Measurements from ENCODE around the gene P2RY1.

The P2RY1 gene

DNA sequence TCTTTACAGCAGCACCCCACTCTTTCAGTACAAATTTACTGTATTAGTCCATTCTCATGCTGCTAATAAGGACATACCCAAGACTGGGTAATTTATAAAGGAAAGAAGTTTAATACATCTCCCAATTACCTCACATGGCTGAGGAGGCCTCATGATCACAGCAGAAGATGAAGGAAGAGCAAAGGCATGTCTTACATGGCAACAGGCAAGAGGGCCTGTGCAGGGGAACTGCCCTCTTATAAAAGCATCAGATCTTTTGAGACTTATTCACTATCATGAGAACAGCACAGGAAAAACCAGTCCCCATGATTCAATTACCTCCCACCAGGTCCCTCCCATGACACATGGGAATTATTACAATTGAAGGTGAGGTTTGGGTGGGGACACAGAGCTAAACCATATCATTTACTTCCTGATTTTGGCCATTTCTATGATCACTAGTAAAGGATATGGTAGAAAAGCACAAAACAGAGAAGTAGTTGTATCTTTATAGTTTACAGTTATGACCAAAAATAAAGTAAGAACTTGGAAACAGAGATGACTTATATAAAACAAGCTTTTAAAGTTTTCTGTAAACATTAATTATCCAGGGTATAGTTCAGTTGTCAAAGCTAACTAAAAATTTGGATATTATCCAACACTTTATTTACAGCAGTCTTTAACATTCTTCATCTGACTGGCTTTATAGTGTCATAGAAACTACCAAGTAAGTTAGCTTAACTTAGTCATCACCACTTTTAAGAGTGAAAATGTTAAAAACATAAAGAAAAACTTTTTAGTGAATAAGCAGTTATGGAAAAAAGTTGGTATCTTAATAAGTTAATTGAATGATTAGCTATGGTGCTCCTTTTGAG lies 40.2 kb downstream of the P2RY1 start:
- DNase-seq, result no peak
- Histone ChIP-seq H3K27ac (ENCODE audit: insufficient read depth in 1 of 2, low read depth in 1 of 2, low read length in 2 of 2, poor library complexity in 1 of 2, severe bottlenecking in 2 of 2) (no peak overlapping the region), H3K4me1 (ENCODE audit: control extremely low read depth in 1 of 4, control insufficient read depth in 4 of 4, insufficient read depth in 4 of 4, low read length in 3 of 4) (no peaks in the 10 kb centered on the region), H3K36me3 (ENCODE audit: control insufficient read depth in 4 of 4, insufficient read depth in 4 of 4, low read length in 3 of 4) (no peaks in the 10 kb centered on the region), H3K4me3 (ENCODE audit: control insufficient read depth in 1 of 7, extremely low read depth in 1 of 7, insufficient read depth in 4 of 7, low read depth in 2 of 7, low read length in 6 of 7) (no peak overlapping the region), H3K9me3 (ENCODE audit: control extremely low read depth in 1 of 5, control insufficient read depth in 4 of 5, insufficient read depth in 2 of 5, low read depth in 1 of 5, low read length in 4 of 5) (peaks cover 0 to 13% (median 3%) of the 10 kb centered on the region in 5 experiments), H3K27me3 (replicated peaks in 2 of 5; ENCODE audit: control insufficient read depth in 4 of 5, insufficient read depth in 5 of 5, low read length in 4 of 5) (no peaks in the 10 kb centered on the region)
- ChIA-PET CTCF (no interaction called here), POLR2A (interaction anchor here (0.6 kb wide), 1 partner anchor 41 kb away, joined by 3 read pairs; no protein-coding TSS in a partner anchor)

DNA sequence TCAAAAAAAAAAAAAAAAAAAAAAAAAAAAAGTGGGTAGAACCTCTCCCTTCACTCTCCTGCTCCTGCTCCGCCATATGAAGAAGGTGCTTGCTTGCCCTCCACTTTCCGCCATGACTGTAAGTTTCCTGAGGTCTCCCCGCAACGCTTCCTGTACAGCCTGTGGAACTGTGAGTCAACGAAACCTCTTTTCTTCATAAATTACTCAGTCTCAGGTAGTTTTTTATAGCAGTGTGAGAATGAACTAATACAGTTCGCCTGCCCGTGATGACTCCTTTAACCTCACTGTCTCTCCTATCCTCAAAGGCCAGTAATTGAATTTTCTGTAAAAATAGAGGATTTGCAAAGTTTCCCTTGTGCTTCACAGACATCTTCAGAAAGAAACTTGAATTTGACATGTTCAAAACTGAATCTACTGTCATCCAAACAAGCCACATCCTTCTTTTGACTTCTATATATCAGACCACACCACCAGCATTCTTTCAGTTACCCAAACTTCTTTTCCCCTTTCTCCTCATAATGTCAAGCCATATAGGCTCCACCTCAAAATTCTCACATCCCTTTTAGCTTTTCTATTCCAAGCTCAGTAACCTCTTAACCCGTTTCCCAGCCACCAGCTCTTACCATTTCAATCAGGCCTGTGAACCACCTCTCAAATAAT lies 44.3 kb downstream of the P2RY1 start:
- Histone ChIP-seq H3K36me3 (ENCODE audit: control insufficient read depth in 4 of 4, insufficient read depth in 4 of 4, low read length in 3 of 4) (no peaks in the 10 kb centered on the region), H3K4me3 (ENCODE audit: control insufficient read depth in 1 of 7, extremely low read depth in 1 of 7, insufficient read depth in 4 of 7, low read depth in 2 of 7, low read length in 6 of 7) (no peak overlapping the region), H3K4me1 (ENCODE audit: control extremely low read depth in 1 of 4, control insufficient read depth in 4 of 4, insufficient read depth in 4 of 4, low read length in 3 of 4) (no peaks in the 10 kb centered on the region), H3K27me3 (replicated peaks in 2 of 5; ENCODE audit: control insufficient read depth in 4 of 5, insufficient read depth in 5 of 5, low read length in 4 of 5) (no peaks in the 10 kb centered on the region), H3K9me3 (ENCODE audit: control extremely low read depth in 1 of 5, control insufficient read depth in 4 of 5, insufficient read depth in 2 of 5, low read depth in 1 of 5, low read length in 4 of 5) (peaks cover 0 to 7% (median 1%) of the 10 kb centered on the region in 5 experiments), H3K27ac (ENCODE audit: insufficient read depth in 1 of 2, low read depth in 1 of 2, low read length in 2 of 2, poor library complexity in 1 of 2, severe bottlenecking in 2 of 2) (no peak overlapping the region)
- 98% methylated on average over 3 of the region's 8 CpGs for WGBS (ENCODE audit: insufficient coverage)
- no peak for DNase-seq
- POLR2A ChIA-PET, result no interaction called here
- CTCF ChIA-PET, result no interaction called here

DNA sequence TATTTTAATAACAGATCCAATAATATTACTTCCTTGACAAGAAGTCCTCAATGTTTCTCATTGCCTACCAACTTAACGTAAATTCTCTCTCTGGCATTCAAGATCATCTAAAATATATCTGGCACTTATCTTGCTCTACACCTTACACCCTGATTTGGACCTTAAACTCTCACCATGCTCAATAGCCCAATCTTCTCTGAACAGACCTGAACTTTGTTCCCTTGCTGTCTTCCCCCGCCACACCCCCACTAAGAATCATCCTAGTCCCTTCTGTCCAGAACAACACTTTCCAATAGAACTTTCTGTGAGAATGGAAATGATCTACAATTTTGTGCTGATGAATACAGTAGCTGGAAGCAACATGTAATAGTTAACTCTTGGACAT lies 44.9 kb downstream of the P2RY1 start:
- 100% methylated on average over 1 of the region's 2 CpGs for WGBS (ENCODE audit: insufficient coverage)
- DNase-seq, result no peak
- no peak overlapping the region for H3K27ac ChIP-seq (ENCODE audit: insufficient read depth in 1 of 2, low read depth in 1 of 2, low read length in 2 of 2, poor library complexity in 1 of 2, severe bottlenecking in 2 of 2)
- no peak overlapping the region for H3K4me3 ChIP-seq (ENCODE audit: control insufficient read depth in 1 of 7, extremely low read depth in 1 of 7, insufficient read depth in 4 of 7, low read depth in 2 of 7, low read length in 6 of 7)
- peaks cover 0 to under 1% (median 0%) of the 10 kb centered on the region in 4 experiments for H3K4me1 ChIP-seq (ENCODE audit: control extremely low read depth in 1 of 4, control insufficient read depth in 4 of 4, insufficient read depth in 4 of 4, low read length in 3 of 4)
- H3K9me3 ChIP-seq (ENCODE audit: control extremely low read depth in 1 of 5, control insufficient read depth in 4 of 5, insufficient read depth in 2 of 5, low read depth in 1 of 5, low read length in 4 of 5), result peaks cover 0 to 3% (median 0%) of the 10 kb centered on the region in 5 experiments
- H3K27me3 ChIP-seq (replicated peaks in 2 of 5; ENCODE audit: control insufficient read depth in 4 of 5, insufficient read depth in 5 of 5, low read length in 4 of 5), result no peaks in the 10 kb centered on the region
- POLR2A ChIA-PET, result no interaction called here
- CTCF ChIA-PET, result no interaction called here
- H3K36me3 ChIP-seq (ENCODE audit: control insufficient read depth in 4 of 4, insufficient read depth in 4 of 4, low read length in 3 of 4), result no peaks in the 10 kb centered on the region

DNA sequence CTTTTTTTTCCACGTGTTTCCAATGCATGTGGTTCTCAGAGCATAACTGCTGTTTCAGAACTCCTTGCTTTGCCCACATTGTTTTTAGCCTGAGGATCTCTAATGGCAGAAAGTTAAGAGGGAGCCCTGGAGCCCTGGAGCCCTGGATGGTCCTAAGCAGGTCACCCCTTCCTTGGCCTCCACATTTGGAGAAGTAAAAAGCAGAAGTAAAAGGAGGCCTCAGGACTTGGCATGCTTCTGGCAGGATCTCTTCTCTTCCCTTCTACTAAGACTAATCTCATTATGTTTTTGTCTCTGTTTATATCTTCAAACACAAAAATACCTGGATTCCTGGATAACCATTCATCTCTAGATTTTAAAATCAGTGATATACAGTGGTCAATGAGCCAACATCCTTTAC lies 50.1 kb downstream of the P2RY1 start:
- H3K27ac ChIP-seq (ENCODE audit: insufficient read depth in 1 of 2, low read depth in 1 of 2, low read length in 2 of 2, poor library complexity in 1 of 2, severe bottlenecking in 2 of 2), result no peak overlapping the region
- DNase-seq, result peak; percentile 22 to 76 (median 71)
- H3K27me3 ChIP-seq (replicated peaks in 2 of 5; ENCODE audit: control insufficient read depth in 4 of 5, insufficient read depth in 5 of 5, low read length in 4 of 5), result no peaks in the 10 kb centered on the region
- peaks cover 0 to 8% (median 0%) of the 10 kb centered on the region in 4 experiments for H3K4me1 ChIP-seq (ENCODE audit: control extremely low read depth in 1 of 4, control insufficient read depth in 4 of 4, insufficient read depth in 4 of 4, low read length in 3 of 4)
- no peaks in the 10 kb centered on the region for H3K9me3 ChIP-seq (ENCODE audit: control extremely low read depth in 1 of 5, control insufficient read depth in 4 of 5, insufficient read depth in 2 of 5, low read depth in 1 of 5, low read length in 4 of 5)
- WGBS (ENCODE audit: insufficient coverage), result 75% methylated on average over 1 of the region's 1 CpG
- no peak overlapping the region for H3K4me3 ChIP-seq (ENCODE audit: control insufficient read depth in 1 of 7, extremely low read depth in 1 of 7, insufficient read depth in 4 of 7, low read depth in 2 of 7, low read length in 6 of 7)
- ChIA-PET POLR2A (no interaction called here), CTCF (no interaction called here)
- H3K36me3 ChIP-seq (ENCODE audit: control insufficient read depth in 4 of 4, insufficient read depth in 4 of 4, low read length in 3 of 4), result no peaks in the 10 kb centered on the region
